MM.1S (cell line): Measurements from ENCODE around the gene ZNF260.

Experiments used
- DNase-seq: peaks from one replicate; pipeline ENCODE4 v3.0.0-alpha.2; 2015
- H2AFZ ChIP-seq: fragments of 300-600 bp; sonication (generic); 2 replicates; pipeline ENCODE4 v1.6.0; 2016; ENCODE audit warnings: antibody characterized with exemption, low read length
- H3F3A ChIP-seq: fragments of 300-600 bp; sonication (generic); 2 replicates; pipeline ENCODE4 v1.6.1; 2016; ENCODE audit warnings: mild to moderate bottlenecking, antibody characterized with exemption, low read length, moderate library complexity, mixed read lengths; ENCODE audit not compliant: insufficient read depth
- H3K27ac ChIP-seq: fragments of 300-600 bp; sonication (generic); 2 replicates; pipeline ENCODE4 v1.5.1; 2016; ENCODE audit warnings: mild to moderate bottlenecking, low read length
- H3K27me3 ChIP-seq: fragments of 300-600 bp; sonication (generic); replicated peaks from 2 replicates; pipeline ENCODE4 v1.6.0; 2016; ENCODE audit warnings: low read length; ENCODE audit not compliant: insufficient read depth
- H3K36me3 ChIP-seq: fragments of 300-600 bp; sonication (generic); replicated peaks from 2 replicates; pipeline ENCODE4 v1.6.1; 2016; ENCODE audit warnings: mild to moderate bottlenecking, low read length, mixed read lengths; ENCODE audit not compliant: insufficient read depth
- H3K4me1 ChIP-seq: fragments of 300-600 bp; sonication (generic); 2 replicates; pipeline ENCODE4 v1.6.1; 2016; ENCODE audit warnings: low read length, mixed read lengths
- H3K4me2 ChIP-seq: fragments of 300-600 bp; sonication (generic); 2 replicates; pipeline ENCODE4 v1.6.0; 2016; ENCODE audit warnings: low read depth, low read length
- H3K4me3 ChIP-seq: fragments of 300-600 bp; sonication (generic); 2 replicates; pipeline ENCODE4 v1.5.1; 2016; ENCODE audit warnings: low read length, mixed read lengths
- H3K79me2 ChIP-seq: fragments of 300-600 bp; sonication (generic); 2 replicates; pipeline ENCODE4 v1.6.1; 2016; ENCODE audit warnings: mixed run types, low read length, mixed read lengths
- H3K9ac ChIP-seq: fragments of 300-600 bp; sonication (generic); 2 replicates; pipeline ENCODE4 v1.6.1; 2016; ENCODE audit warnings: low read length, mixed read lengths
- H3K9me2 ChIP-seq: fragments of 300-600 bp; sonication (generic); replicated peaks from 2 replicates; pipeline ENCODE4 v1.6.1; 2016; ENCODE audit warnings: mild to moderate bottlenecking, low read length, mixed read lengths; ENCODE audit not compliant: insufficient read depth
- H3K9me3 ChIP-seq: fragments of 300-600 bp; sonication (generic); replicated peaks from 2 replicates; pipeline ENCODE4 v1.6.1; 2016; ENCODE audit warnings: mild to moderate bottlenecking, low read length, mixed read lengths; ENCODE audit not compliant: insufficient read depth
- H4K20me1 ChIP-seq: fragments of 300-600 bp; sonication (generic); 2 replicates; pipeline ENCODE4 v1.6.1; 2016; ENCODE audit warnings: mild to moderate bottlenecking, low read length, moderate library complexity, mixed read lengths; ENCODE audit not compliant: insufficient read depth
- CTCF ChIP-seq: fragments of 300-600 bp; sonication (generic); IDR thresholded peaks from 2 replicates; pipeline ENCODE4 v1.5.1; 2016; ENCODE audit warnings: antibody characterized with exemption, low read length, mixed read lengths
- EZH2 ChIP-seq: fragments of 300-600 bp; sonication (generic); optimal IDR thresholded peaks from 2 replicates; pipeline ENCODE3; 2017; ENCODE audit warnings: low read depth, mild to moderate bottlenecking, antibody characterized with exemption, low read length, mixed read lengths
- EZH2phosphoT487 ChIP-seq: fragments of 300-600 bp; sonication (generic); IDR thresholded peaks from 2 replicates; pipeline ENCODE4 v1.6.1; 2018; ENCODE audit warnings: antibody characterized with exemption, low read length

The ZNF260 gene

DNA sequence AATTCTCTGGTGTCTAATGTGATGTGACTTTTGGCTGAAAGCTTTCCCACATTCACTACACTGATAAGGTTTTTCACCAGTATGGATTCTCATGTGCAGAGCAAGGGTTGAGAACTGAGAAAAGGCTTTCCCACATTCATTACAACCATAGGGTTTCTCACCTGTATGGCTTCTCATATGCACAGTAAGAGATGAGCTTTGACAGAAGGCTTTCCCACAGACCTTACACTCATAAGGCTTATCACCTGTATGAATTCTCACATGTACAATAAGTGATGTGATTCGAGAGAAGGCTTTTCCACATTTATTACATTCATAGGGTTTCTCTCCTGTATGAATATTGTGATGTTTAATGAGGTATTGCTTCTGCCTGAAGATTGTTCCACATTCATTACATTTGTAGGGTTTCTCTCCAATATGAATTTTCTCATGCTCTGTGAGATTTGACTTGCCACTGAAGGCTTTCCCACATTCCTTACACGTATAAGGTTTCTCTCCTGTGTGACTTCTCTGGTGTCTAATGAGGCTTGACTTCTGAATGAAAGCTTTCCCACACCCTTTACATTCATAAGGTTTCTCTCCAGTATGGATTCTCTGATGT, 14.0 kb downstream of the ZNF260 start:
- TF ChIP-seq CTCF (no peak), EZH2 (no peak), EZH2phosphoT487 (no peak)
- no peaks in the 10 kb centered on the region for H3K9me2 ChIP-seq
- H3K9ac ChIP-seq: no peak overlapping the region
- H3K79me2 ChIP-seq: no peaks in the 10 kb centered on the region
- H3K4me3 ChIP-seq: no peak overlapping the region
- H4K20me1 ChIP-seq: no peaks in the 10 kb centered on the region
- no peak overlapping the region for H3K27ac ChIP-seq
- no peak overlapping the region for H2AFZ ChIP-seq
- H3K4me1 ChIP-seq: no peaks in the 10 kb centered on the region
- H3K9me3 ChIP-seq: no peaks in the 10 kb centered on the region
- no peaks in the 10 kb centered on the region for H3F3A ChIP-seq
- no peaks in the 10 kb centered on the region for H3K36me3 ChIP-seq
- H3K4me2 ChIP-seq: no peak overlapping the region
- no peaks in the 10 kb centered on the region for H3K27me3 ChIP-seq
- no peak for DNase-seq

- no peaks in the 10 kb centered on the region for H3K27me3 ChIP-seq
- H3F3A ChIP-seq: no peaks in the 10 kb centered on the region
- no peaks in the 10 kb centered on the region for H3K36me3 ChIP-seq
- H3K27ac ChIP-seq: no peak overlapping the region
- no peaks in the 10 kb centered on the region for H3K79me2 ChIP-seq
- no peak overlapping the region for H3K9ac ChIP-seq
- no peak for TF ChIP-seq EZH2phosphoT487
- DNase-seq: no peak
- H3K4me2 ChIP-seq: no peak overlapping the region
- no peaks in the 10 kb centered on the region for H3K9me2 ChIP-seq
- no peak overlapping the region for H2AFZ ChIP-seq
- no peaks in the 10 kb centered on the region for H3K9me3 ChIP-seq
- H3K4me3 ChIP-seq: no peak overlapping the region
- H3K4me1 ChIP-seq: no peaks in the 10 kb centered on the region
- H4K20me1 ChIP-seq: no peaks in the 10 kb centered on the region
These were observed 19.7 kb downstream of the ZNF260 start for GRCh38 chr19:36508325-36508724.

DNA sequence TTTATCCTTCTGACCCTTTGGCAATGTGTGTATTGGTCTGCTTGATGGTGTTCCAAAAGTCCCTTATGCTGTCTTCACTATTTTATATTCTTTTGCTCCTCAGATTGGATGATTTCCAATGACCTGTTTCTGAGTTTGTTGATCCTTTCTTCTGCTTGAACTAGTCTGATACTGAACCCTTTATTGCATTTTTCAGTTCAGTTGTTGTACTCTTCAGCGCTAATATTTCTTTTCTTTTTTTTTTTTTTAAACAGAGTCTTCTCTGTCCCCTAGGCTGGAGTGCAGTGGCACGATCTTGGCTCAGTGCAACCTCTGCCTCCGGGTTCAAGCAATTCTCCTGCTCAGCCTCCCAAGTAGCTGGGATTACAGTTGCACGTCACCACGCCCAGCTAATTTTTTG, 26.1 kb downstream of the ZNF260 start:
- Histone ChIP-seq H3K27me3 (no peaks in the 10 kb centered on the region), H3K9me2 (no peaks in the 10 kb centered on the region), H3K79me2 (no peaks in the 10 kb centered on the region), H3K9me3 (no peaks in the 10 kb centered on the region), H2AFZ (no peak overlapping the region), H3K4me1 (no peaks in the 10 kb centered on the region), H3K27ac (no peak overlapping the region), H4K20me1 (no peaks in the 10 kb centered on the region), H3F3A (no peaks in the 10 kb centered on the region), H3K36me3 (no peaks in the 10 kb centered on the region), H3K4me2 (no peak overlapping the region), H3K4me3 (no peak overlapping the region), H3K9ac (no peak overlapping the region)
- no peak for DNase-seq
- no peak for TF ChIP-seq EZH2
- no peak for TF ChIP-seq CTCF
- no peak for TF ChIP-seq EZH2phosphoT487

DNA sequence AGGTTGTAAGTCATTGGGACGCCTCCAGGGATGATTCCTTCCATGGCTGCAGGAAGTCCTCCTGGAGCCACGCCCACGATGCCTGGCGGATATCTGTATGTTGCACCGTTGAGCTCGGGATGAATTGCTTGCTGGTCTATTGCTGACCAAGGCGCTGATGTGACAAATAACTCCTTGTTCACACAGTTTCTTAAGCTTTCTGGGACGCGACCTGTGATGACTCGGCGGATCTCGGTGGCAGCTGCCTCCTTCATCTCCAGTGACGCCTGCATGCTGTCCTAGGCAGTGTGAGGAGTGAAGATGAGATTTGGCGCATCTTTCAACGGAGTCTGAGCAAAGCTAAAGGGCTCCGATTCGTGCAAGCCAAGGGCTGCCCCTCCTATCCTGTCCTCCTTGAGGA, 31.1 kb downstream of the ZNF260 start:
- H3K9ac ChIP-seq: no peak overlapping the region
- H4K20me1 ChIP-seq: no peaks in the 10 kb centered on the region
- no peak overlapping the region for H3K4me2 ChIP-seq
- no peak overlapping the region for H3K27ac ChIP-seq
- H3K4me1 ChIP-seq: no peaks in the 10 kb centered on the region
- DNase-seq: no peak
- H3K27me3 ChIP-seq: no peaks in the 10 kb centered on the region
- no peak for TF ChIP-seq EZH2phosphoT487
- TF ChIP-seq EZH2: no peak
- no peaks in the 10 kb centered on the region for H3K9me2 ChIP-seq
- H2AFZ ChIP-seq: no peak overlapping the region
- no peaks in the 10 kb centered on the region for H3F3A ChIP-seq
- no peak overlapping the region for H3K4me3 ChIP-seq
- no peaks in the 10 kb centered on the region for H3K79me2 ChIP-seq
- no peaks in the 10 kb centered on the region for H3K36me3 ChIP-seq
- no peaks in the 10 kb centered on the region for H3K9me3 ChIP-seq
